NCI-H1417 treated with DMSO at 0.1 percent for 48 hours (cell line): ENCODE measurements around the gene SVIL.
A peak's percentile ranks its signal among the peaks of the same experiment; 100 is the strongest.
"Not testable (repeated sequence)": the region's sequence is repeated elsewhere in the genome, so short reads cannot be mapped to it uniquely, and the experiment has no call there.

Source experiments
- DNase-seq: peaks from one replicate; lab custom pipeline; 2025; lab: John Stamatoyannopoulos, UW

Gene SVIL

GRCh38 chr10:29515879-29516278 is 118.9 kb downstream of the SVIL start:
- not testable (repeated sequence) for DNase-seq

GRCh38 chr10:29515104-29515503 is 119.7 kb downstream of the SVIL start:
- DNase-seq, result not testable (repeated sequence)

- DNase-seq, result no peak
Measured at GRCh38 chr10:29514306-29514705, 120.5 kb downstream of the SVIL start.

- DNase-seq, result no peak
Measured at GRCh38 chr10:29512425-29512974, 122.3 kb downstream of the SVIL start.

GRCh38 chr10:29511806-29512205 is 123.0 kb downstream of the SVIL start:
- DNase-seq, result not testable (repeated sequence)

- DNase-seq, result not testable (repeated sequence)
Measured at GRCh38 chr10:29510483-29511157, 124.2 kb downstream of the SVIL start.

- no peak for DNase-seq
Measured at GRCh38 chr10:29508554-29509244, 126.1 kb downstream of the SVIL start.

GRCh38 chr10:29507750-29508149 is 127.0 kb downstream of the SVIL start:
- DNase-seq, result not testable (repeated sequence)

- not testable (repeated sequence) for DNase-seq
Measured at GRCh38 chr10:29506324-29506921, 128.3 kb downstream of the SVIL start.

- no peak for DNase-seq
Measured at GRCh38 chr10:29502351-29502750, 132.4 kb downstream of the SVIL start.

GRCh38 chr10:29501692-29502091 is 133.1 kb downstream of the SVIL start:
- DNase-seq, result no peak

- DNase-seq, result no peak
Measured at GRCh38 chr10:29499993-29500537, 134.7 kb downstream of the SVIL start.

GRCh38 chr10:29496341-29497162 is 138.2 kb downstream of the SVIL start:
- DNase-seq, result no peak

- DNase-seq, result peak; percentile 28
Measured at GRCh38 chr10:29495366-29495765, 139.4 kb downstream of the SVIL start.

GRCh38 chr10:29493697-29494096 is 141.1 kb downstream of the SVIL start:
- DNase-seq, result no peak

GRCh38 chr10:29492774-29493173 is 142.0 kb downstream of the SVIL start:
- DNase-seq, result no peak

GRCh38 chr10:29491918-29492317 is 142.9 kb downstream of the SVIL start:
- DNase-seq, result no peak

- not testable (repeated sequence) for DNase-seq
Measured at GRCh38 chr10:29490781-29491280, 143.9 kb downstream of the SVIL start.

GRCh38 chr10:29488471-29488870 is 146.3 kb downstream of the SVIL start:
- not testable (repeated sequence) for DNase-seq

- not testable (repeated sequence) for DNase-seq
Measured at GRCh38 chr10:29487884-29488266, 146.9 kb downstream of the SVIL start.
